Uterus (tissue), 2 donors: ENCODE data around the gene SLC34A3.

Experiments used
- POLR2A ChIP-seq, 2 donors: fragments of 450-650 bp; IDR thresholded peaks; one replicate each; pipeline ENCODE4 v1.6.1; 2016; ENCODE audit warnings: antibody characterized with exemption in 2 of 2, mild to moderate bottlenecking in 1 of 2, moderate library complexity in 1 of 2
- TF ChIP-seq, protein P1 (sequence below), 4 experiments: fragments of 200-600 bp in 2 of 4; fragments of 450-650 bp in 2 of 4; sonication (generic) in 2 of 4; IDR thresholded peaks; one replicate each; pipeline ENCODE4 v1.5.1; 2016 to 2019; ENCODE audit warnings: antibody characterized with exemption in 4 of 4, mild to moderate bottlenecking in 2 of 4, moderate library complexity in 1 of 4

DNA sequence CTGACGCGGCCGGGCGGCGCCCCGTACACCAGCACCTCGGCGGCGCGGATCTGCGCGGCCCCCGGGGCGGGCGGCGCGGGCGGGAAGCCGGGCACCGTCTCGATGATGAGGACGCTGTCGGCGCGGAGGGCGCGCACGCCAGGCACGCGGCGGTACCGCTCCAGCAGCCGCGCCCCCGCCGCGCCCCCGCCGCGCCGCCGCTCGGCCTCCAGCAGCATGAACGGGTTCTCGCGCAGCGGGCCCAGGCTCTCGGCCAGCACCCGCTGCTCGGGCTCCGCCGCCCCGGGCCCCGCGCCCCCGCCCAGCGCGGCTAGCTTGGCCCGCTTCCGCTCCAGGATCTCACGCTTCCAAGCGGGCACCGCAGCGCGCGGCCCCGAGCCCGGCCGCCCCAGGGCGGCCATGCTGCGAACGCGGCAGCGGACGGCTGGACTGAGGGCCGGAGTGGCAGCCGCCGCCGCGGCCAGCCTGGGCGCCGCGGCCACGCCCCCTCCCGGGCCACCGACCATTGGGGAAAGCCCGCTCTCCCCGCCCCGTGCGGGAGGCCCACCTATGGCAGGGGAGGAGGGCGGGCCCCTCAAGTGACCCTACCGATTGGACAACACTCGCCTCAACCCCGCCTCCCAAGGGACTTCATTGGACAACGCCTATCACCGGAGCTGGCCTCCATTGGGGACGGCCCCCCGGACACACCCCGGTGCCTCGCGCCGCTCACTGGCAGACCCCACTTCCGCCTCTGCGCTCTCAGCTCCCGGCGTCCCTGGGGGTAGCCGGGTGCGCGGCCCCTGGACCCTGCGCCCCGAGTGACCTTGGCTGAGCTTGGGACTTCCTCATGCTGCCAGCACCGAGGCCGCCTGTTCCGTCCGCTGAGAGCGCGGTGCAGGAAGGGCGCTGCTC is 30.1 kb upstream of the SLC34A3 start, which contains the start of gene TPRN:
- TF ChIP-seq, protein P1, sequence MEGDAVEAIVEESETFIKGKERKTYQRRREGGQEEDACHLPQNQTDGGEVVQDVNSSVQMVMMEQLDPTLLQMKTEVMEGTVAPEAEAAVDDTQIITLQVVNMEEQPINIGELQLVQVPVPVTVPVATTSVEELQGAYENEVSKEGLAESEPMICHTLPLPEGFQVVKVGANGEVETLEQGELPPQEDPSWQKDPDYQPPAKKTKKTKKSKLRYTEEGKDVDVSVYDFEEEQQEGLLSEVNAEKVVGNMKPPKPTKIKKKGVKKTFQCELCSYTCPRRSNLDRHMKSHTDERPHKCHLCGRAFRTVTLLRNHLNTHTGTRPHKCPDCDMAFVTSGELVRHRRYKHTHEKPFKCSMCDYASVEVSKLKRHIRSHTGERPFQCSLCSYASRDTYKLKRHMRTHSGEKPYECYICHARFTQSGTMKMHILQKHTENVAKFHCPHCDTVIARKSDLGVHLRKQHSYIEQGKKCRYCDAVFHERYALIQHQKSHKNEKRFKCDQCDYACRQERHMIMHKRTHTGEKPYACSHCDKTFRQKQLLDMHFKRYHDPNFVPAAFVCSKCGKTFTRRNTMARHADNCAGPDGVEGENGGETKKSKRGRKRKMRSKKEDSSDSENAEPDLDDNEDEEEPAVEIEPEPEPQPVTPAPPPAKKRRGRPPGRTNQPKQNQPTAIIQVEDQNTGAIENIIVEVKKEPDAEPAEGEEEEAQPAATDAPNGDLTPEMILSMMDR (IDR thresholded peaks at IDR 0.05) = no peak
- TF ChIP-seq POLR2A (IDR thresholded peaks at IDR 0.05) = peak; percentile 81 to 89
